Liver (tissue), 9 donors: ENCODE data around the gene ANAPC16. TPM values are rescaled to one million over a fixed set of nuclear protein-coding genes. Genes with fewer than 3 reads are reported as not detected.
A peak's percentile ranks its signal among the peaks of the same experiment; 100 is the strongest.

Experiments
- DNase-seq: peaks from one replicate; pipeline ENCODE4 v3.0.0-alpha.2; 2017; ENCODE audit warnings: low spot score
- H3K27ac ChIP-seq, 2 donors: one replicate each; pipeline ENCODE4 v1.7.0; 2013; ENCODE audit warnings: inconsistent platforms in 2 of 2, low read length in 2 of 2, control low read depth in 1 of 2, low read depth in 1 of 2, mild to moderate bottlenecking in 1 of 2
- H3K27me3 ChIP-seq, 4 donors: one replicate each; pipeline versions ENCODE4 v1.6.1 to v1.7.0; 2013; ENCODE audit warnings: low read length in 3 of 4, inconsistent platforms in 1 of 4, mild to moderate bottlenecking in 1 of 4, moderate library complexity in 1 of 4; ENCODE audit not compliant: control insufficient read depth in 4 of 4, insufficient read depth in 4 of 4
- H3K36me3 ChIP-seq, 4 donors: one replicate each; pipeline versions ENCODE4 v1.6.1 to v1.7.0; 2013; ENCODE audit warnings: low read length in 3 of 4, mild to moderate bottlenecking in 3 of 4, low read depth in 1 of 4, moderate library complexity in 1 of 4; ENCODE audit not compliant: control insufficient read depth in 4 of 4, insufficient read depth in 3 of 4
- H3K4me1 ChIP-seq, 4 donors: one replicate each; pipeline versions ENCODE4 v1.6.1 to v1.7.0; 2013; ENCODE audit warnings: low read length in 3 of 4, mild to moderate bottlenecking in 3 of 4, moderate library complexity in 1 of 4; ENCODE audit not compliant: control insufficient read depth in 4 of 4, insufficient read depth in 4 of 4
- H3K4me3 ChIP-seq, 3 donors: one replicate each; pipeline versions ENCODE4 v1.6.1 to v1.7.0; 2013; ENCODE audit warnings: low read length in 3 of 3, control low read depth in 1 of 3, low read depth in 1 of 3, mild to moderate bottlenecking in 1 of 3
- H3K9ac ChIP-seq, 2 donors: one replicate each; pipeline ENCODE4 v1.7.0; 2013; ENCODE audit warnings: low read length in 2 of 2, mild to moderate bottlenecking in 2 of 2, moderate library complexity in 2 of 2, control low read depth in 1 of 2, low read depth in 1 of 2
- H3K9me3 ChIP-seq, 4 donors: one replicate each; pipeline versions ENCODE4 v1.6.1 to v1.7.0; 2013; ENCODE audit warnings: low read length in 3 of 4; ENCODE audit not compliant: control insufficient read depth in 4 of 4
- EGR1 ChIP-seq, 2 donors: IDR thresholded peaks; 2 replicates each; pipeline ENCODE4 v1.6.1; 2016 to 2018; ENCODE audit warnings: antibody characterized with exemption in 2 of 2, low read depth in 2 of 2
- FOXA1 ChIP-seq: IDR thresholded peaks from 2 replicates; pipeline ENCODE4 v1.6.1; 2016; ENCODE audit warnings: antibody characterized with exemption
- FOXA2 ChIP-seq: IDR thresholded peaks from 2 replicates; pipeline ENCODE4 v1.6.1; 2016; ENCODE audit warnings: antibody characterized with exemption
- GABPA ChIP-seq, 2 donors: IDR thresholded peaks in 1 of 2; conservative IDR thresholded peaks in 1 of 2; 2 replicates each; pipeline ENCODE4 v1.6.1; 2016; ENCODE audit warnings: antibody characterized with exemption in 2 of 2, mild to moderate bottlenecking in 1 of 2, moderate library complexity in 1 of 2
- HNF4A ChIP-seq, 2 donors: conservative IDR thresholded peaks; 2 replicates each; pipeline ENCODE4 v1.6.1; 2016; ENCODE audit warnings: antibody characterized with exemption in 2 of 2, mild to moderate bottlenecking in 2 of 2
- HNF4G ChIP-seq: IDR thresholded peaks from 2 replicates; pipeline ENCODE4 v1.6.1; 2016; ENCODE audit warnings: antibody characterized with exemption
- JUND ChIP-seq, 2 donors: IDR thresholded peaks; 2 replicates each; pipeline ENCODE4 v1.6.1; 2016; ENCODE audit warnings: antibody characterized with exemption in 2 of 2
- MAX ChIP-seq: IDR thresholded peaks from 2 replicates; pipeline ENCODE4 v1.6.1; 2016; ENCODE audit warnings: antibody characterized with exemption
- NR2F2 ChIP-seq: IDR thresholded peaks from 2 replicates; pipeline ENCODE4 v1.6.1; 2016; ENCODE audit warnings: antibody characterized with exemption
- RAD21 ChIP-seq, 2 donors: IDR thresholded peaks; 2 replicates each; pipeline ENCODE4 v1.6.1; 2016; ENCODE audit warnings: antibody characterized with exemption in 2 of 2, mild to moderate bottlenecking in 2 of 2
- REST ChIP-seq: IDR thresholded peaks from 2 replicates; pipeline ENCODE4 v1.6.1; 2016; ENCODE audit warnings: antibody characterized with exemption, mild to moderate bottlenecking
- RXRA ChIP-seq, 2 donors: IDR thresholded peaks; 2 replicates each; pipeline ENCODE4 v1.6.1; 2017 to 2018; ENCODE audit warnings: antibody characterized with exemption in 2 of 2, mild to moderate bottlenecking in 1 of 2
- SP1 ChIP-seq: IDR thresholded peaks from 2 replicates; pipeline ENCODE4 v1.6.1; 2018; ENCODE audit warnings: antibody characterized with exemption, mild to moderate bottlenecking
- TAF1 ChIP-seq: conservative IDR thresholded peaks from 2 replicates; pipeline ENCODE4 v1.6.1; 2016; ENCODE audit warnings: antibody characterized with exemption, mild to moderate bottlenecking
- YY1 ChIP-seq: IDR thresholded peaks from 2 replicates; pipeline ENCODE4 v1.6.1; 2016; ENCODE audit warnings: antibody characterized with exemption, mild to moderate bottlenecking
- ZBTB33 ChIP-seq: IDR thresholded peaks from 2 replicates; pipeline ENCODE4 v1.6.1; 2016; ENCODE audit warnings: antibody characterized with exemption
- WGBS: extraction: QIAGEN DNeasy Blood & Tissue Kit; methylation state at CpG from one replicate; pipeline ENCODE4 v1.1.7; 2013; 5-methylcytosine and 5-hydroxymethylcytosine counted together
- polyA plus RNA-seq, 2 donors: library from polyadenylated mRNA; stranded (reverse) in 1 of 2; unstranded in 1 of 2; fragments of 200-250 nt in 1 of 2; fragments of >200 nt in 1 of 2; fragmentation: Nextera tagmentation in 1 of 2; extraction: Ambion mirVana in 1 of 2; gene quantifications; one replicate each; pipeline versions ENCODE4 v1.2.1 to v1.2.3, GENCODE V29; 2013 to 2015
- total RNA-seq, 2 donors: library from RNA; depleted of rRNA; stranded (reverse); fragments of >200 nt; gene quantifications; one replicate each; pipeline ENCODE4 v1.2.3, GENCODE V29; 2014
- TF ChIP-seq, protein P1 (sequence below): IDR thresholded peaks from 2 replicates; pipeline ENCODE4 v1.6.1; 2016; ENCODE audit warnings: antibody characterized with exemption
- TF ChIP-seq, protein P2 (sequence below): fragments of 150-350 bp; IDR thresholded peaks from 2 replicates; pipeline ENCODE4 v1.5.1; 2017; ENCODE audit warnings: improper control_type of control experiment, low read depth, low read length; ENCODE audit not compliant: missing input control
- donor health status: healthy.
- donor health status: healthy.
- donor health status: healthy.
- donor health status: healthy.
- donor health status: healthy.

ANAPC16 gene
- total and polyA plus RNA-seq, 4 donors: 36.8 to 96.3 (median 55.6) TPM

DNA sequence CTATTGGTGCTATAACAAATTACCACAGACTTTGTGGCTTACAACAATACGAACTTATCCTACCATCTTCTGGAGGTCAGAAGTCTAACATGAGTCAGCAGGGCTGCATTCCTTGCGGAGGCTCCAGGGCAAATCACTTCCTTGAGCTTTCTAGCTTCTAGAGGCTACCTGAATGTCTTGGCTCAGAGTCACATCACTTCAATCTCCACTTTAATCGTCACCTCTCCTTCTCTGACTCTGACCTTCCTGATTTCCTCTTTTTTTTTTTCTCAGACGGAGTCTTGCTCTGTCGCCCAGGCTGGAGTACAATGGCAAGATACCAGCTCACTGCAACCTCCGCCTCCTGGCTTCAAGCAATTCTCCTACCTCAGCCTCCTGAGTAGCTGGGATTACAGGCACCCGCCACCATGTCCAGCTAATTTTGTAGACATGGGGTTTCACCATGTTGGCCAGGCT, 44.6 kb upstream of the ANAPC16 start:
- Histone ChIP-seq H3K36me3 (no peaks in the 10 kb centered on the region), H3K4me1 (peaks cover 0 to 3% (median 0%) of the 10 kb centered on the region in 4 donors), H3K9ac (no peak overlapping the region), H3K9me3 (no peaks in the 10 kb centered on the region), H3K27ac (no peak overlapping the region), H3K27me3 (no peaks in the 10 kb centered on the region), H3K4me3 (no peak overlapping the region)
- no peak for DNase-seq
- 83% methylated on average over 7 of the region's 7 CpGs for WGBS
- TF ChIP-seq REST (no peak), NR2F2 (peak; percentile 50)

- Histone ChIP-seq H3K27me3 (no peaks in the 10 kb centered on the region), H3K9ac (no peak overlapping the region), H3K4me3 (no peak overlapping the region), H3K9me3 (no peaks in the 10 kb centered on the region), H3K27ac (no peak overlapping the region), H3K4me1 (peaks cover 0 to 3% (median 0%) of the 10 kb centered on the region in 4 donors), H3K36me3 (peaks cover 0 to 4% (median 2%) of the 10 kb centered on the region in 4 donors)
- WGBS: 98% methylated on average over 3 of the region's 3 CpGs
- TF ChIP-seq NR2F2: no peak
- TF ChIP-seq REST: no peak
- no peak for TF ChIP-seq ZBTB33
- TF ChIP-seq, protein P1, sequence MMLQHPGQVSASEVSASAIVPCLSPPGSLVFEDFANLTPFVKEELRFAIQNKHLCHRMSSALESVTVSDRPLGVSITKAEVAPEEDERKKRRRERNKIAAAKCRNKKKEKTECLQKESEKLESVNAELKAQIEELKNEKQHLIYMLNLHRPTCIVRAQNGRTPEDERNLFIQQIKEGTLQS: no peak
- TF ChIP-seq GABPA (IDR thresholded peaks at IDR 0.05 in 1 of 2, conservative IDR thresholded peaks at IDR 0.05 in 1 of 2): no peak
- no peak for TF ChIP-seq YY1
- TF ChIP-seq RAD21 (IDR thresholded peaks at IDR 0.05): no peak
- no peak for TF ChIP-seq RXRA (IDR thresholded peaks at IDR 0.05)
- TF ChIP-seq TAF1: no peak
- no peak for TF ChIP-seq FOXA1
- no peak for TF ChIP-seq HNF4G
- no peak for TF ChIP-seq JUND (IDR thresholded peaks at IDR 0.05)
- TF ChIP-seq FOXA2: no peak
- no peak for TF ChIP-seq MAX
- no peak for TF ChIP-seq HNF4A (conservative IDR thresholded peaks at IDR 0.05)
- TF ChIP-seq EGR1 (IDR thresholded peaks at IDR 0.05; ENCODE audit: low read depth in 2 of 2): no peak
- TF ChIP-seq, protein P2, sequence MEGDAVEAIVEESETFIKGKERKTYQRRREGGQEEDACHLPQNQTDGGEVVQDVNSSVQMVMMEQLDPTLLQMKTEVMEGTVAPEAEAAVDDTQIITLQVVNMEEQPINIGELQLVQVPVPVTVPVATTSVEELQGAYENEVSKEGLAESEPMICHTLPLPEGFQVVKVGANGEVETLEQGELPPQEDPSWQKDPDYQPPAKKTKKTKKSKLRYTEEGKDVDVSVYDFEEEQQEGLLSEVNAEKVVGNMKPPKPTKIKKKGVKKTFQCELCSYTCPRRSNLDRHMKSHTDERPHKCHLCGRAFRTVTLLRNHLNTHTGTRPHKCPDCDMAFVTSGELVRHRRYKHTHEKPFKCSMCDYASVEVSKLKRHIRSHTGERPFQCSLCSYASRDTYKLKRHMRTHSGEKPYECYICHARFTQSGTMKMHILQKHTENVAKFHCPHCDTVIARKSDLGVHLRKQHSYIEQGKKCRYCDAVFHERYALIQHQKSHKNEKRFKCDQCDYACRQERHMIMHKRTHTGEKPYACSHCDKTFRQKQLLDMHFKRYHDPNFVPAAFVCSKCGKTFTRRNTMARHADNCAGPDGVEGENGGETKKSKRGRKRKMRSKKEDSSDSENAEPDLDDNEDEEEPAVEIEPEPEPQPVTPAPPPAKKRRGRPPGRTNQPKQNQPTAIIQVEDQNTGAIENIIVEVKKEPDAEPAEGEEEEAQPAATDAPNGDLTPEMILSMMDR: no peak
- TF ChIP-seq SP1: no peak
- no peak for DNase-seq
These were observed 42.6 kb upstream of the ANAPC16 start for GRCh38 chr10:72173262-72173618.
